Measurements from ENCODE around the gene UXS1. TPM values are rescaled to one million over a fixed set of nuclear protein-coding genes. Genes with fewer than 3 reads are reported as not detected.

The UXS1 gene
- total and polyA plus RNA-seq, 3 donors from 2014 or later: 51.3 to 95.1 (median 76.6) TPM

- no peaks in the 10 kb centered on the region for H3K9me3 ChIP-seq
- WGBS, 2 donors: 59 to 61% methylated on average over 6 of the region's 6 CpGs
- DNase-seq: no peak
- H3K36me3 ChIP-seq (ENCODE audit: low read depth, missing control alignments): no peaks in the 10 kb centered on the region
- intact Hi-C loops (cut with DNase I; ENCODE audit: low total_unique reads): no loop called here
- H3K4me1 ChIP-seq: no peaks in the 10 kb centered on the region
- H3K4me3 ChIP-seq: no peak overlapping the region
- no peak overlapping the region for H3K27ac ChIP-seq
- H3K27me3 ChIP-seq: no peaks in the 10 kb centered on the region
- TF ChIP-seq CTCF (IDR thresholded peaks at IDR 0.05): no peak
- TF ChIP-seq POLR2A (IDR thresholded peaks at IDR 0.05): no peak
Measured at GRCh38 chr2:106165561-106165960, 28.5 kb downstream of the UXS1 start.

GRCh38 chr2:106165029-106165428, 29.1 kb downstream of the UXS1 start:
- H3K36me3 ChIP-seq (ENCODE audit: low read depth, missing control alignments): no peaks in the 10 kb centered on the region
- no peaks in the 10 kb centered on the region for H3K4me1 ChIP-seq
- H3K27me3 ChIP-seq: no peaks in the 10 kb centered on the region
- H3K4me3 ChIP-seq: no peak overlapping the region
- no peak overlapping the region for H3K27ac ChIP-seq
- H3K9me3 ChIP-seq: no peaks in the 10 kb centered on the region
- intact Hi-C loops (cut with DNase I; ENCODE audit: low total_unique reads): no loop called here
- whole genome bisulfite sequencing, 2 donors: 71 to 77% methylated on average over 3 of the region's 3 CpGs
- no peak for DNase-seq
- TF ChIP-seq CTCF (IDR thresholded peaks at IDR 0.05) (no peak), POLR2A (IDR thresholded peaks at IDR 0.05) (no peak)

- Histone ChIP-seq H3K27ac (no peak overlapping the region), H3K27me3 (no peaks in the 10 kb centered on the region)
Measured at GRCh38 chr2:106163948-106164545, 30.1 kb downstream of the UXS1 start.

GRCh38 chr2:106161938-106162820, 31.9 kb downstream of the UXS1 start:
- no peaks in the 10 kb centered on the region for H3K27me3 ChIP-seq
- no peaks in the 10 kb centered on the region for H3K36me3 ChIP-seq (ENCODE audit: low read depth, missing control alignments)
- H3K4me3 ChIP-seq: no peak overlapping the region
- WGBS, 2 donors: 85 to 90% methylated on average over 11 of the region's 11 CpGs
- no peak for DNase-seq
- H3K9me3 ChIP-seq: no peaks in the 10 kb centered on the region
- intact Hi-C loops (cut with DNase I; ENCODE audit: low total_unique reads): no loop called here
- H3K4me1 ChIP-seq: no peaks in the 10 kb centered on the region
- TF ChIP-seq CTCF (IDR thresholded peaks at IDR 0.05) (no peak), POLR2A (IDR thresholded peaks at IDR 0.05) (no peak)
- H3K27ac ChIP-seq: no peak overlapping the region

More at GRCh38 chr2:106163948-106164545, 30.1 kb downstream of the UXS1 start:
- Histone ChIP-seq H3K36me3 (ENCODE audit: low read depth, missing control alignments) (no peaks in the 10 kb centered on the region), H3K9me3 (no peaks in the 10 kb centered on the region), H3K4me3 (no peak overlapping the region), H3K4me1 (no peaks in the 10 kb centered on the region)
- TF ChIP-seq CTCF (IDR thresholded peaks at IDR 0.05) (no peak), POLR2A (IDR thresholded peaks at IDR 0.05) (no peak)
- DNase-seq: no peak
- 61 to 65% methylated on average over 6 of the region's 6 CpGs for WGBS, 2 donors
- intact Hi-C loops (cut with DNase I; ENCODE audit: low total_unique reads): no loop called here
